Effector memory CD8-positive, alpha-beta T cell (primary cell): ENCODE measurements around the gene SULT2A1.
"Not testable (repeated sequence)": the region's sequence is repeated elsewhere in the genome, so short reads cannot be mapped to it uniquely, and the experiment has no call there.

Experiments
- ATAC-seq: fragments of 150-1000 bp; cut with Tn5 transposase; replicated peaks from 2 replicates; pipeline ENCODE4 v1.10.0; 2021; ENCODE audit warnings: mild to moderate bottlenecking, moderate library complexity
- DNase-seq, 3 experiments: peaks; one replicate each; pipeline ENCODE4 v3.0.0; 2021
- H3K27ac Mint-ChIP-seq, 2 donors: one replicate each; pipeline ENCODE4 v1.8.0; 2022; ENCODE audit warnings: mild to moderate bottlenecking in 2 of 2, mixed read lengths in 2 of 2, moderate library complexity in 2 of 2
- H3K27me3 Mint-ChIP-seq, 2 donors: one replicate each; pipeline ENCODE4 v1.8.0; 2022; ENCODE audit warnings: mixed read lengths in 2 of 2
- H3K36me3 Mint-ChIP-seq: one replicate; pipeline ENCODE4 v1.8.0; 2022; ENCODE audit warnings: mild to moderate bottlenecking, moderate library complexity, mixed read lengths; ENCODE audit not compliant: insufficient read depth
- H3K4me1 Mint-ChIP-seq, 2 donors: one replicate each; pipeline ENCODE4 v1.8.0; 2022; ENCODE audit warnings: low read depth in 2 of 2, mixed read lengths in 2 of 2
- H3K4me3 Mint-ChIP-seq, 2 donors: one replicate each; pipeline ENCODE4 v1.8.0; 2022; ENCODE audit warnings: mild to moderate bottlenecking in 2 of 2, mixed read lengths in 2 of 2, moderate library complexity in 2 of 2
- H3K9me3 Mint-ChIP-seq, 2 donors: one replicate each; pipeline ENCODE4 v1.8.0; 2022; ENCODE audit warnings: mixed read lengths in 2 of 2
- total RNA-seq, 9 experiments: gene quantifications; one replicate each; lab custom pipeline; 2026; lab: John Stamatoyannopoulos, UW

SULT2A1 gene, protein sequence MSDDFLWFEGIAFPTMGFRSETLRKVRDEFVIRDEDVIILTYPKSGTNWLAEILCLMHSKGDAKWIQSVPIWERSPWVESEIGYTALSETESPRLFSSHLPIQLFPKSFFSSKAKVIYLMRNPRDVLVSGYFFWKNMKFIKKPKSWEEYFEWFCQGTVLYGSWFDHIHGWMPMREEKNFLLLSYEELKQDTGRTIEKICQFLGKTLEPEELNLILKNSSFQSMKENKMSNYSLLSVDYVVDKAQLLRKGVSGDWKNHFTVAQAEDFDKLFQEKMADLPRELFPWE
- 0 to 0.11 (median 0) reads per million in 9 experiments for total RNA-seq

GRCh38 chr19:47886010-47886559, at the start of gene SULT2A1:
SULT2A1 (minus strand) TSS chr19:47886315; CDS start chr19:47886257, 58 bp downstream.
- DNase-seq (no peak), ATAC-seq (no peak)
- H3K9me3 Mint-ChIP-seq: no peaks in the 10 kb centered on the region
- H3K36me3 Mint-ChIP-seq: peaks cover 3% of the 10 kb centered on the region
- no peak within 1 kb of the TSS for H3K4me3 Mint-ChIP-seq
- H3K27ac Mint-ChIP-seq: no peak within 1 kb of the TSS
- H3K27me3 Mint-ChIP-seq: peaks cover 52% of the 10 kb centered on the region in 2 donors
- no peaks in the 10 kb centered on the region for H3K4me1 Mint-ChIP-seq

GRCh38 chr19:47928581-47928980, 42.5 kb upstream of the SULT2A1 start:
- H3K27ac Mint-ChIP-seq, H3K4me3 Mint-ChIP-seq, ATAC-seq, H3K4me1 Mint-ChIP-seq, H3K9me3 Mint-ChIP-seq, H3K27me3 Mint-ChIP-seq, H3K36me3 Mint-ChIP-seq, DNase-seq: not testable (repeated sequence)

DNA sequence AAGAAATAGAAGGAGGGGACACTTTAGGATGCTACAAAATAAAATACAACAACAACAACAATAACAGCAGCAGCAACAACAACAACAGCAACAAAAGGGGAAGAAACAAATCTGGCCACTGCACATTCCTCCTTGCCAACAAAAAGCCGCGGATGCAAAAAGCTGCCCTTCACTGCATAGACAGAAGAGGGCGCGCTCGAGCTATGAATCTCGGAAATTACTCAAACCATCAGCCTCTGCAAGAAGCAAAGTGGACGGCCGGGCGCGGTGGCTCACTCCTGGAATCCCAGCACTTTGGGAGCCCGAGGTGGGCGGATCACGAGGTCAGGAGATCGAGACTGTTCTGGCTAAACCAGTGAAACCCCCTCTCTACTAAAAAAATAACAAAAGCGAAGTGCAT, 34.0 kb upstream of the SULT2A1 start:
- not testable (repeated sequence) for ATAC-seq, H3K4me1 Mint-ChIP-seq, H3K27me3 Mint-ChIP-seq, H3K4me3 Mint-ChIP-seq, H3K36me3 Mint-ChIP-seq, H3K27ac Mint-ChIP-seq, H3K9me3 Mint-ChIP-seq
- DNase-seq: peak; percentile 81 to 99 (median 88)

- H3K4me1 Mint-ChIP-seq, H3K9me3 Mint-ChIP-seq, H3K27me3 Mint-ChIP-seq, ATAC-seq, H3K27ac Mint-ChIP-seq, H3K36me3 Mint-ChIP-seq, DNase-seq, H3K4me3 Mint-ChIP-seq: not testable (repeated sequence)
Observed at GRCh38 chr19:47910191-47910590, 24.1 kb upstream of the SULT2A1 start.

GRCh38 chr19:47909350-47909749, 23.2 kb upstream of the SULT2A1 start:
- not testable (repeated sequence) for ATAC-seq

DNA sequence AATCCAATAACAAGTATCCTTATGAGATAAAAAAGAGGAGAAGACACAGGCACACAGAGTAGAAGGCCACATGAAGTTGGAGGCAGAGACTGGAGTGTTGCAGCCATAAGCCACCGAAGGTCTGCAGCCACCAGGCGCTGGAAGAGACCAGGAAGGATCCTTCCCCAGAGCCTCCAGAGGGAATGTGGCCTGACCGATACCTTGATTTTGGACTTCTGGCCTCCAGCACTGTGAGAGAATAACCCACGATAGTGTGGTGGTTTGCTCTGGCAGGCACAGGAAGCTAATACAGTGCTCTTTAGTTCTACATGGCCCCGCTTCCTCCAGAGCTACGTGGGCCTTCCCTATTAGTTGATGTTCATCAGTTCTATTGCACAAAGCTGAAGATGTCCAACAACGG, 15.3 kb upstream of the SULT2A1 start:
- Mint-ChIP-seq H3K4me1 (no peaks in the 10 kb centered on the region), H3K9me3 (no peaks in the 10 kb centered on the region), H3K4me3 (no peak overlapping the region), H3K27me3 (peaks cover 16 to 41% of the 10 kb centered on the region in 2 donors), H3K36me3 (no peaks in the 10 kb centered on the region), H3K27ac (no peak overlapping the region)
- DNase-seq: no peak
- ATAC-seq: no peak

More at GRCh38 chr19:47909350-47909749, 23.2 kb upstream of the SULT2A1 start:
- H3K36me3 Mint-ChIP-seq, H3K4me1 Mint-ChIP-seq, H3K27ac Mint-ChIP-seq, H3K4me3 Mint-ChIP-seq, H3K27me3 Mint-ChIP-seq, H3K9me3 Mint-ChIP-seq: not testable (repeated sequence)
- DNase-seq: peak; percentile 70 to 76 (median 71)

GRCh38 chr19:47899335-47899734, 13.2 kb upstream of the SULT2A1 start:
- H3K27ac Mint-ChIP-seq: no peak overlapping the region
- no peak for ATAC-seq
- H3K4me1 Mint-ChIP-seq: no peaks in the 10 kb centered on the region
- H3K4me3 Mint-ChIP-seq: no peak overlapping the region
- H3K9me3 Mint-ChIP-seq: no peaks in the 10 kb centered on the region
- H3K36me3 Mint-ChIP-seq: no peaks in the 10 kb centered on the region
- DNase-seq: no peak
- peaks cover 16 to 41% of the 10 kb centered on the region in 2 donors for H3K27me3 Mint-ChIP-seq

GRCh38 chr19:47897861-47898260, 11.7 kb upstream of the SULT2A1 start:
- no peaks in the 10 kb centered on the region for H3K4me1 Mint-ChIP-seq
- peaks cover 16 to 34% of the 10 kb centered on the region in 2 donors for H3K27me3 Mint-ChIP-seq
- no peaks in the 10 kb centered on the region for H3K36me3 Mint-ChIP-seq
- ATAC-seq (no peak), DNase-seq (no peak)
- no peak overlapping the region for H3K4me3 Mint-ChIP-seq
- no peaks in the 10 kb centered on the region for H3K9me3 Mint-ChIP-seq
- no peak overlapping the region for H3K27ac Mint-ChIP-seq

- H3K4me1 Mint-ChIP-seq: no peaks in the 10 kb centered on the region
- H3K36me3 Mint-ChIP-seq: no peaks in the 10 kb centered on the region
- H3K4me3 Mint-ChIP-seq: no peak overlapping the region
- no peak for ATAC-seq
- no peak for DNase-seq
- H3K27me3 Mint-ChIP-seq: peaks cover 16 to 29% of the 10 kb centered on the region in 2 donors
- peaks cover 0 to 2% of the 10 kb centered on the region in 2 donors for H3K9me3 Mint-ChIP-seq
- H3K27ac Mint-ChIP-seq: no peak overlapping the region
Observed at GRCh38 chr19:47896773-47897172, 10.7 kb upstream of the SULT2A1 start.

GRCh38 chr19:47896019-47896418, 9.9 kb upstream of the SULT2A1 start:
- peaks cover 14 to 21% of the 10 kb centered on the region in 2 donors for H3K27me3 Mint-ChIP-seq
- ATAC-seq (no peak), DNase-seq (no peak)
- no peak overlapping the region for H3K27ac Mint-ChIP-seq
- peaks cover 0 to 2% of the 10 kb centered on the region in 2 donors for H3K9me3 Mint-ChIP-seq
- no peak overlapping the region for H3K4me3 Mint-ChIP-seq
- no peaks in the 10 kb centered on the region for H3K36me3 Mint-ChIP-seq
- no peaks in the 10 kb centered on the region for H3K4me1 Mint-ChIP-seq

- Mint-ChIP-seq H3K27ac (no peak overlapping the region), H3K36me3 (no peaks in the 10 kb centered on the region), H3K27me3 (peaks cover 14 to 17% of the 10 kb centered on the region in 2 donors), H3K9me3 (peaks cover 0 to 2% of the 10 kb centered on the region in 2 donors), H3K4me1 (no peaks in the 10 kb centered on the region), H3K4me3 (no peak overlapping the region)
- ATAC-seq (no peak), DNase-seq (no peak)
Observed at GRCh38 chr19:47895165-47895782, 9.2 kb upstream of the SULT2A1 start.

DNA sequence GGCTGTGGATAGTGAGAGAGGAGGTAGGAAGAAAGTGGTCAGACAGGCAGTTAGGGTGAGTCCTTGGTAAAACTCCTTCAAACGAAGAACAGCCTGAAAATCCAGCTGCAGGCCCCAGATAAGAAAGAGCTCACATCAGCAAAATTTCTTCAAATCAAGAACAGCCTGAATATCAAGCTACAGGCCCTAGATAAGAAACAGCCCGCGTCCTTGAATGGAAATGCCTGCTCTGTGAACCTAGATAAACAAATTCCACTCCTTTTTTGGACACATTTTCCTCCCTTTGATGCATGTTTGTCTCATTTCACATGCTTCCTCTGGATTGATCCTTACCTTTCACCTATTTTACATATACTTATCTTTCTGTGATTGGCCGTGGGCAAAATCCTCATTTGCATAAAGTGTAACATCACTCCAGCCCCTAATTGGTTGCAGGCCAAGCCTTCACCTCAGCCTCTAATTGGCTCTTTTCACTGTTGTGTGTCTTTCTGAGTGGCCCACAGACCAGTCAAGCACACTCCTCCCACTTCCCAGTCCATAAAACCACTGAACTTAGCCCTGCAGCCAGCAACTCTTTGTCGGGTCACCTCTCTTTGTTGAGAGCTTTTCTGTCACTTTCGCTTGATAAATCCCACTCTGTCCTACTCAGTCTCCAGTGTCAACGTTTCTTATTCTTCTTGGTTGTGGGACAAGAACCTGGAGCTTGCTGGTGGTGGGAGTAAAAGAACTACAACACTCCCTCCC, 6.0 kb upstream of the SULT2A1 start:
- DNase-seq (no peak), ATAC-seq (no peak)
- peaks cover 11 to 22% of the 10 kb centered on the region in 2 donors for H3K27me3 Mint-ChIP-seq
- H3K4me1 Mint-ChIP-seq: no peaks in the 10 kb centered on the region
- peaks cover 3% of the 10 kb centered on the region for H3K36me3 Mint-ChIP-seq
- H3K4me3 Mint-ChIP-seq: no peak overlapping the region
- peaks cover 0 to 2% of the 10 kb centered on the region in 2 donors for H3K9me3 Mint-ChIP-seq
- no peak overlapping the region for H3K27ac Mint-ChIP-seq

- Mint-ChIP-seq H3K27me3 (peaks cover 11 to 22% of the 10 kb centered on the region in 2 donors), H3K4me3 (no peak overlapping the region), H3K4me1 (no peaks in the 10 kb centered on the region), H3K27ac (no peak overlapping the region), H3K36me3 (peaks cover 3% of the 10 kb centered on the region), H3K9me3 (peaks cover 0 to 2% of the 10 kb centered on the region in 2 donors)
- no peak for DNase-seq
- no peak for ATAC-seq
Observed at GRCh38 chr19:47891622-47891922, 5.5 kb upstream of the SULT2A1 start.
